Astrocyte (in vitro differentiated cells and primary cell): ENCODE data around the gene OTOP3. TPM values are rescaled to one million over a fixed set of nuclear protein-coding genes. Genes with fewer than 3 reads are reported as not detected.

Source experiments
- DNase-seq: peaks from one replicate; pipeline ENCODE4 v3.0.0-alpha.2; 2010; ENCODE audit warnings: low read depth
- FAIRE-seq: peaks from 2 replicates; lab custom pipeline; 2011; peaks lifted over from hg19 to GRCh38; lab: Jason Lieb, UNC
- H2AFZ ChIP-seq: 2 replicates; pipeline ENCODE4 v1.6.0; 2012; ENCODE audit warnings: low read depth, low read length, inconsistent platforms
- H3K27ac ChIP-seq: 2 replicates; pipeline ENCODE4 v1.5.1; 2011; ENCODE audit warnings: low read depth, low read length, inconsistent platforms
- H3K27me3 ChIP-seq: 2 replicates; pipeline ENCODE4 v1.6.0; 2011; ENCODE audit warnings: low read length, inconsistent platforms; ENCODE audit not compliant: insufficient read depth
- H3K36me3 ChIP-seq: 2 replicates; pipeline ENCODE4 v1.5.1; 2011; ENCODE audit warnings: low read length, inconsistent platforms; ENCODE audit not compliant: insufficient read depth
- H3K4me1 ChIP-seq: 2 replicates; pipeline ENCODE4 v1.5.1; 2011; ENCODE audit warnings: low read length, inconsistent platforms; ENCODE audit not compliant: insufficient read depth
- H3K4me2 ChIP-seq: 2 replicates; pipeline ENCODE4 v1.6.0; 2012; ENCODE audit warnings: low read length, inconsistent platforms
- H3K4me3 ChIP-seq: 2 replicates; pipeline ENCODE4 v1.5.1; 2011; ENCODE audit warnings: low read depth, mild to moderate bottlenecking, low read length, inconsistent platforms; ENCODE audit not compliant: insufficient read depth
- H3K79me2 ChIP-seq: 2 replicates; pipeline ENCODE4 v1.6.0; 2012; ENCODE audit warnings: mild to moderate bottlenecking, low read length, inconsistent platforms; ENCODE audit not compliant: insufficient read depth
- H3K9ac ChIP-seq: 2 replicates; pipeline ENCODE4 v1.6.0; 2012; ENCODE audit warnings: mild to moderate bottlenecking, low read length, inconsistent platforms
- H3K9me3 ChIP-seq: 2 replicates; pipeline ENCODE4 v1.5.1; 2012; ENCODE audit warnings: low read depth, mild to moderate bottlenecking, low read length, inconsistent platforms; ENCODE audit not compliant: insufficient read depth
- H4K20me1 ChIP-seq: 2 replicates; pipeline ENCODE4 v1.6.0; 2012; ENCODE audit warnings: low read length, inconsistent platforms; ENCODE audit not compliant: insufficient read depth
- H3K27ac Mint-ChIP-seq: one replicate; pipeline ENCODE4 v1.8.0; 2021; ENCODE audit warnings: mild to moderate bottlenecking, mixed read lengths; ENCODE audit not compliant: unreplicated experiment
- H3K27me3 Mint-ChIP-seq: one replicate; pipeline ENCODE4 v1.8.0; 2021; ENCODE audit warnings: low read depth, mixed read lengths; ENCODE audit not compliant: unreplicated experiment
- H3K36me3 Mint-ChIP-seq: one replicate; pipeline ENCODE4 v1.8.0; 2021; ENCODE audit warnings: low read depth, mixed read lengths; ENCODE audit not compliant: unreplicated experiment
- H3K4me1 Mint-ChIP-seq: one replicate; pipeline ENCODE4 v1.8.0; 2021; ENCODE audit warnings: low read depth, mixed read lengths; ENCODE audit not compliant: unreplicated experiment
- H3K4me3 Mint-ChIP-seq: one replicate; pipeline ENCODE4 v1.8.0; 2021; ENCODE audit warnings: mild to moderate bottlenecking, moderate library complexity, mixed read lengths; ENCODE audit not compliant: unreplicated experiment
- H3K9me3 Mint-ChIP-seq: one replicate; pipeline ENCODE4 v1.8.0; 2021; ENCODE audit warnings: mild to moderate bottlenecking, mixed read lengths; ENCODE audit not compliant: unreplicated experiment
- CTCF ChIP-seq: IDR thresholded peaks from 2 replicates; pipeline ENCODE4 v1.5.1; 2011; ENCODE audit warnings: low read depth, mild to moderate bottlenecking, inconsistent platforms, low read length, moderate library complexity; ENCODE audit not compliant: insufficient read depth
- EZH2 ChIP-seq: IDR thresholded peaks from 2 replicates; pipeline ENCODE4 v1.6.1; 2012; ENCODE audit warnings: mild to moderate bottlenecking, low read length, inconsistent platforms; ENCODE audit not compliant: insufficient read depth
- total RNA-seq: library from RNA; stranded (reverse); gene quantifications from 2 replicates; pipeline ENCODE4 v1.2.1, GENCODE V29; 2021

The OTOP3 gene
- total RNA-seq, 1 donor from 2014 or later, result not detected

GRCh38 chr17:74977802-74978201, 42.1 kb downstream of the OTOP3 start:
- no peak overlapping the region for H3K9ac ChIP-seq
- H3K4me3 Mint-ChIP-seq, result peak overlapping the region; percentile 14

DNA sequence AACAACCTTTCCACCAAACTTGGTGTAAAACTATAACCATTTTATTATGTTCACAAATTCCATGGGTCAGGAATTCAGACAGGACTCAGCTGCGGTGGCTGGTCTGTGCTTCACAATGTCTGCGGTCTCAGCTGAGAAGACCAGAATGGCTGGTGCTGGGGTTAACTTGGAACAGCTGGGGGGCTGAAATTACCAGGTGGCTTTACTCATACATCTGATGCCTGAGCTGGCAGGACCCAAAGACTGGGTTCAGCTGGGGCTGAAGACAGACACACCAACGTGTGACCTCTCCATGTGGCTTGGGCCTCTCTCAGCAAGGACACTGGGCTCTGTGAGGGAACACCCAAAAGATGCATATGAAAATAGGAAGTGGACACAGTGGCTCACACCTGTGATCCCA, 42.5 kb downstream of the OTOP3 start:
- Histone ChIP-seq H3K4me2 (no peak overlapping the region), H3K9ac (no peak overlapping the region)
- no peak overlapping the region for H3K27ac Mint-ChIP-seq

More at GRCh38 chr17:74977802-74978201, 42.1 kb downstream of the OTOP3 start:
- no peak overlapping the region for H3K4me3 ChIP-seq
- Mint-ChIP-seq H3K36me3 (no peaks in the 10 kb centered on the region), H3K9me3 (no peaks in the 10 kb centered on the region), H3K4me1 (peaks cover 5% of the 10 kb centered on the region), H3K27me3 (peaks cover 39% of the 10 kb centered on the region), H3K27ac (peak overlapping the region; percentile 5)
- peaks cover 14% of the 10 kb centered on the region for H3K4me1 ChIP-seq
- H3K79me2 ChIP-seq, result no peaks in the 10 kb centered on the region
- DNase-seq, result no peak
- TF ChIP-seq EZH2, result no peak
- TF ChIP-seq CTCF, result no peak
- no peak overlapping the region for H2AFZ ChIP-seq
- H3K27me3 ChIP-seq, result peaks cover 10% of the 10 kb centered on the region
- no peak for FAIRE-seq
- no peaks in the 10 kb centered on the region for H4K20me1 ChIP-seq
- H3K9me3 ChIP-seq, result no peaks in the 10 kb centered on the region
- no peaks in the 10 kb centered on the region for H3K36me3 ChIP-seq
- H3K27ac ChIP-seq, result no peak overlapping the region
- H3K4me2 ChIP-seq, result no peak overlapping the region

More for the DNA sequence above, 42.5 kb downstream of the OTOP3 start:
- Mint-ChIP-seq H3K9me3 (no peaks in the 10 kb centered on the region), H3K4me1 (peaks cover 5% of the 10 kb centered on the region), H3K36me3 (no peaks in the 10 kb centered on the region), H3K4me3 (no peak overlapping the region), H3K27me3 (peaks cover 35% of the 10 kb centered on the region)
- no peak for TF ChIP-seq CTCF
- TF ChIP-seq EZH2, result no peak
- H2AFZ ChIP-seq, result no peak overlapping the region
- no peaks in the 10 kb centered on the region for H3K9me3 ChIP-seq
- no peak overlapping the region for H3K4me3 ChIP-seq
- no peaks in the 10 kb centered on the region for H4K20me1 ChIP-seq
- no peak overlapping the region for H3K27ac ChIP-seq
- DNase-seq (no peak), FAIRE-seq (no peak)
- no peaks in the 10 kb centered on the region for H3K36me3 ChIP-seq
- peaks cover 5% of the 10 kb centered on the region for H3K27me3 ChIP-seq
- no peaks in the 10 kb centered on the region for H3K79me2 ChIP-seq
- H3K4me1 ChIP-seq, result peaks cover 14% of the 10 kb centered on the region
